ENCODE measurements around the gene TRPC4AP. TPM values are rescaled to one million over a fixed set of nuclear protein-coding genes. Genes with fewer than 3 reads are reported as not detected.

The TRPC4AP gene
- total and polyA plus RNA-seq, 2 of the 8 experiments (the other 6 are each of a cell fraction or from before 2014, with no cell fraction given): 73.1 to 74.8 TPM

- TF ChIP-seq TAF1 (IDR thresholded peaks at IDR 0.05; ENCODE audit: low read depth, low read length) (no peak), HDAC2 (IDR thresholded peaks at IDR 0.05; ENCODE audit: borderline replicate concordance in 1 of 2, low read depth in 2 of 2, low read length in 2 of 2) (no peak), NANOG (IDR thresholded peaks at IDR 0.05; ENCODE audit: insufficient read depth, low read depth, low read length, poor library complexity, severe bottlenecking) (no peak), MAX (IDR thresholded peaks at IDR 0.05) (no peak), CTCF (IDR thresholded peaks at IDR 0.05; ENCODE audit: control extremely low read depth in 1 of 3, insufficient read depth in 1 of 3, low read depth in 1 of 3, low read length in 3 of 3) (peak; percentile 48 to 57 (median 49)), GTF2F1 (IDR thresholded peaks at IDR 0.05; ENCODE audit: borderline replicate concordance, low read depth, low read length) (no peak), SIRT6 (IDR thresholded peaks at IDR 0.05; ENCODE audit: low read length) (no peak)
Observed at GRCh38 chr20:35001596-35002362, 90.8 kb downstream of the TRPC4AP start (continued).

Data from H1 (cell line).